ENCODE measurements around the gene ELMOD3. TPM values are rescaled to one million over a fixed set of nuclear protein-coding genes. Genes with fewer than 3 reads are reported as not detected.
"Not testable (repeated sequence)": the region's sequence is repeated elsewhere in the genome, so short reads cannot be mapped to it uniquely, and the experiment has no call there.

ELMOD3 gene
- total and polyA plus RNA-seq, 7 experiments from 2014 or later, result 9.4 to 33.3 (median 21.0) TPM

GRCh38 chr2:85333877-85334276 lies 20.7 kb upstream of the ELMOD3 start:
- ATAC-seq; intact Hi-C loops (cut with micrococcal nuclease); H3K9me3 Mint-ChIP-seq; H3K27ac Mint-ChIP-seq; H3K36me3 ChIP-seq (ENCODE audit: control insufficient read depth in 2 of 3, insufficient read depth in 3 of 3, low read length in 3 of 3); H3K4me3 ChIP-seq (ENCODE audit: low read length); H3K9me3 ChIP-seq (ENCODE audit: control insufficient read depth in 2 of 3, low read length in 3 of 3); H3K27ac ChIP-seq (ENCODE audit: low read depth, low read length); DNase-seq; CTCF ChIA-PET; H3K27me3 ChIP-seq (ENCODE audit: control insufficient read depth in 2 of 2, insufficient read depth in 2 of 2, low read length in 2 of 2); H3K36me3 Mint-ChIP-seq; H3K4me1 ChIP-seq (ENCODE audit: control insufficient read depth in 2 of 2, insufficient read depth in 2 of 2, low read length in 2 of 2); H3K4me3 Mint-ChIP-seq: not testable (repeated sequence)
- Mint-ChIP-seq H3K4me1 (peaks cover 4 to 13% (median 7%) of the 10 kb centered on the region in 7 donors), H3K27me3 (peaks cover 0 to 16% (median 0%) of the 10 kb centered on the region in 5 donors)
- POLR2A ChIA-PET, result interaction anchor here (11.4 kb wide), 1 partner anchor 17 kb away, joined by 211 read pairs; the partner anchor contains the start of genes ELMOD3 and RETSAT

DNA sequence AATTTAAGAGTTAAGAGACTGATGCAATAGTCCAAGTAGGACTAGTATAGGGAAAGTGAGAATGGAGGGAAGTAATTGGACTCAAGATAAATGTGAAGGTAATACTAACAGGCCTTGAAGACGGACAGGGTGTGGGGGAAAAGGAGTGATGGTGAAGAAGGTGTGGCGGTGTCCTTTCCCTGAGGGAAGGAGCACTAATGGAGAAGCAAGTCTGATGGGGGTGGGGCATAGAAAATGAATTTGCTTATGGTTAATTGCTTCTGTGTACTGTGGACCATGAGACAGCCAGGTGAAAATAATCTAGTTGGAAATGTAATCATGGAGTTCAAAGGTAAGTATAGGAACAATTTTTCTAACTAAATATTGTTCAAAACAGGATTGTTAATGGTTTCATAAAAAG lies 19.6 kb upstream of the ELMOD3 start:
- intact Hi-C loops (cut with micrococcal nuclease), result no loop called here
- Mint-ChIP-seq H3K4me1 (peaks cover 0 to 6% (median 0%) of the 10 kb centered on the region in 7 donors), H3K4me3 (peak overlapping the region in 1 of 10 donors; percentile 38), H3K36me3 (peaks cover 0 to 2% (median 0%) of the 10 kb centered on the region in 5 donors), H3K27ac (no peak overlapping the region), H3K9me3 (no peaks in the 10 kb centered on the region), H3K27me3 (peaks cover 0 to 22% (median 0%) of the 10 kb centered on the region in 5 donors)
- Histone ChIP-seq H3K27ac (ENCODE audit: low read depth, low read length) (no peak overlapping the region), H3K36me3 (ENCODE audit: control insufficient read depth in 2 of 3, insufficient read depth in 3 of 3, low read length in 3 of 3) (no peaks in the 10 kb centered on the region), H3K27me3 (ENCODE audit: control insufficient read depth in 2 of 2, insufficient read depth in 2 of 2, low read length in 2 of 2) (no peaks in the 10 kb centered on the region), H3K4me1 (ENCODE audit: control insufficient read depth in 2 of 2, insufficient read depth in 2 of 2, low read length in 2 of 2) (no peaks in the 10 kb centered on the region), H3K4me3 (ENCODE audit: low read length) (no peak overlapping the region), H3K9me3 (ENCODE audit: control insufficient read depth in 2 of 3, low read length in 3 of 3) (no peaks in the 10 kb centered on the region)
- POLR2A ChIA-PET, result no interaction called here
- DNase-seq, result no peak
- ATAC-seq, result no peak
- CTCF ChIA-PET, result no interaction called here

DNA sequence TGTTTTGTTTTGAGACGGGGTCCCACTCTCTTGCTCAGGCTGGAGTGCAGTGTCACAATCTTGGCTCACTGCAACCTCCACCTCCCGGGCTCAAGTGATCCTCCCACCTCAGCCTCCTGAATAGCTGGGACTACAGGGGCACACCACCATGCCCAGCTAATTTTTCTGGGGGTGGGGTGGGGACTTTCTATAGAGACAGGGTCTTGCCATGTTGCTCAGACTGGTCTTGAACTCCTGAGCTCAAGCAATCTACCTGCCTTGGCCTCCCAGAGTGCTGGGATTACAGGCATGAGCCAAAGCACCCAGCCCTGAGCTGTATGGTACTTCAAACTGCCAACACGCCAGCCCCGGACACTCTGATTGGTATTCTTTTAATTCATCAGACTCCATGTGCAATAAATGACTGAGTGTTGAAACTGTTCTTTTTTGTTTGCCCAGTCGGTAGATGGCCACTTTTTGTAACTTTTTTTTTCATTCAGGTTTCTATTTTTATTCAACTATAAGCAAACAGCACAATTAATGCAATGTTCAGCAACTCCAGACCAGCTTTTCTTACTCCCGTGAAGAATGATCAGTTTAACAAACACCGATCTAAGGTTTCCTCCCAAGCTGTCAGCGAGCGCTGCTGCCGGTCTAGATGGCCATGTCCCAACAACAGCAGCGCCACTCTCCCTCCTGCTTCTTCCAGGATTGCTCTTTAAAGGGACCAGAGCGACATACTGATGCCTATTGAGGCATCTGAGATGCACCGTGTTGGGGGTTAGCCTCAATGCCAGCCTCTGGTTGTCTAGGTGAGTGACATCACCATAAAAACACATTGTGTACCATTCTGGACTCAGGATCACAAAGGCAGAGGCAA lies 14.3 kb upstream of the ELMOD3 start:
- no peaks in the 10 kb centered on the region for H3K4me1 ChIP-seq (ENCODE audit: control insufficient read depth in 2 of 2, insufficient read depth in 2 of 2, low read length in 2 of 2)
- no peak overlapping the region for H3K27ac ChIP-seq (ENCODE audit: low read depth, low read length)
- H3K36me3 ChIP-seq (ENCODE audit: control insufficient read depth in 2 of 3, insufficient read depth in 3 of 3, low read length in 3 of 3), result peaks cover 0 to 18% (median 0%) of the 10 kb centered on the region in 3 experiments
- H3K36me3 Mint-ChIP-seq, result peaks cover 4 to 20% (median 8%) of the 10 kb centered on the region in 5 donors
- CTCF ChIA-PET, result no interaction called here
- H3K4me1 Mint-ChIP-seq, result no peaks in the 10 kb centered on the region
- intact Hi-C loops (cut with micrococcal nuclease), result no loop called here
- H3K9me3 ChIP-seq (ENCODE audit: control insufficient read depth in 2 of 3, low read length in 3 of 3), result no peaks in the 10 kb centered on the region
- H3K27me3 ChIP-seq (ENCODE audit: control insufficient read depth in 2 of 2, insufficient read depth in 2 of 2, low read length in 2 of 2), result no peaks in the 10 kb centered on the region
- H3K4me3 Mint-ChIP-seq, result no peak overlapping the region
- peaks cover 0 to 22% (median 0%) of the 10 kb centered on the region in 5 donors for H3K27me3 Mint-ChIP-seq
- H3K27ac Mint-ChIP-seq, result no peak overlapping the region
- no peaks in the 10 kb centered on the region for H3K9me3 Mint-ChIP-seq
- ATAC-seq, result no peak
- DNase-seq, result no peak
- H3K4me3 ChIP-seq (ENCODE audit: low read length), result no peak overlapping the region
- POLR2A ChIA-PET, result interaction anchor here (0.9 to 1.1 kb wide), 2 partner anchors 21 to 33 kb away, joined by 3 read pairs; no protein-coding TSS in a partner anchor

DNA sequence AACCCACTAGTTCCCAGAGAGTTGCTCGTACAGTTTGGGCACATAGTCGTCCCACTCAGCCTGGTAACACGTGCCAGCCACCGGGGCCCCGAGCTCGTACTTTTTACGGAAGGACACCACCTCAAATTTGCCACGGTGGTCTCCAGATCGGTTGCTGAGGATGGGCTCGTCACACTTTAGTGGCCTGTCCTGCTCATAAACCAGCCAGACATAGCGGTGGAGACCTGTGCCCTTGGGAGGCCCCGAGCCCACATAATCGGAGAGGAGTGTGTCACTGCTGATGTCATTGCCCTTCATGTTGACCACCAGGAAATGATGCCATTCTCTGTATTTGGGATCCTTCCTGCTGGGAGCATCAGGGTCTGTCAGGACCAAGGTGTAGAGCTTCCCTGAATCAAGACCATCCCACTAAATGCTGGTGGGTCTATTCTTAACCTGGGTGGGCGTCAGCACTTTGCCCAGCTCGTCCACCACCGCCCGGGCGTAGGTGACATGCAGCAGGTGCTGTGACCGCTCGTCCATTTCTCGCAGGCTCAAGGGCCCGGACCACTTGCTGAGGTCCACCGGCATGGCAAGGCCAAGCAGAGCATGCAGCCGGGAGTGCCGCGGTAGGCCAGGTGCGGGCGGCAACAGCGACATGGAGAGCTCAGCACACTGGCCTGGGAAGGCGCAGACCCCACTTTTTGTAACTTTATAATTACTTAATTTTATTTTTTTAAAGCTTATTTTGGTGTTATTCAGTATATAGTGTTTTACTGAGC lies 13.1 kb upstream of the ELMOD3 start:
- ChIA-PET CTCF (no interaction called here), POLR2A (interaction anchor here (1.0 to 2.6 kb wide), 4 partner anchors 12 to 29 kb away, joined by 3 to 8 read pairs (median 4); partner anchors contain the start of genes ELMOD3, RETSAT and TGOLN2)
- intact Hi-C loops (cut with micrococcal nuclease), result no loop called here

GRCh38 chr2:85342156-85342555 lies 12.4 kb upstream of the ELMOD3 start:
- H3K4me3 ChIP-seq (ENCODE audit: low read length), result no peak overlapping the region
- Mint-ChIP-seq H3K9me3 (no peaks in the 10 kb centered on the region), H3K4me1 (no peaks in the 10 kb centered on the region), H3K27me3 (peaks cover 0 to 17% (median 0%) of the 10 kb centered on the region in 5 donors), H3K4me3 (no peak overlapping the region), H3K36me3 (peaks cover 4 to 31% (median 8%) of the 10 kb centered on the region in 5 donors), H3K27ac (peak overlapping the region in 1 of 9 donors; percentile 67)
- POLR2A ChIA-PET, result interaction anchor here (1.0 to 2.6 kb wide), 4 partner anchors 11 to 28 kb away, joined by 3 to 8 read pairs (median 4); partner anchors contain the start of genes ELMOD3, RETSAT and TGOLN2
- no peak overlapping the region for H3K27ac ChIP-seq (ENCODE audit: low read depth, low read length)
- intact Hi-C loops (cut with micrococcal nuclease), result no loop called here
- ATAC-seq (no peak), DNase-seq (no peak)
- H3K36me3 ChIP-seq (ENCODE audit: control insufficient read depth in 2 of 3, insufficient read depth in 3 of 3, low read length in 3 of 3), result peaks cover 0 to 36% (median 0%) of the 10 kb centered on the region in 3 experiments
- CTCF ChIA-PET, result no interaction called here
- H3K4me1 ChIP-seq (ENCODE audit: control insufficient read depth in 2 of 2, insufficient read depth in 2 of 2, low read length in 2 of 2), result no peaks in the 10 kb centered on the region
- H3K9me3 ChIP-seq (ENCODE audit: control insufficient read depth in 2 of 3, low read length in 3 of 3), result no peaks in the 10 kb centered on the region
- no peaks in the 10 kb centered on the region for H3K27me3 ChIP-seq (ENCODE audit: control insufficient read depth in 2 of 2, insufficient read depth in 2 of 2, low read length in 2 of 2)

More for the DNA sequence above, 13.1 kb upstream of the ELMOD3 start:
- H3K36me3 Mint-ChIP-seq, result peaks cover 4 to 25% (median 8%) of the 10 kb centered on the region in 5 donors
- no peak overlapping the region for H3K4me3 Mint-ChIP-seq
- no peak overlapping the region for H3K27ac Mint-ChIP-seq
- H3K9me3 ChIP-seq (ENCODE audit: control insufficient read depth in 2 of 3, low read length in 3 of 3), result no peaks in the 10 kb centered on the region
- ATAC-seq, result no peak
- H3K4me1 Mint-ChIP-seq, result no peaks in the 10 kb centered on the region
- no peak overlapping the region for H3K27ac ChIP-seq (ENCODE audit: low read depth, low read length)
- DNase-seq, result no peak
- H3K27me3 ChIP-seq (ENCODE audit: control insufficient read depth in 2 of 2, insufficient read depth in 2 of 2, low read length in 2 of 2), result no peaks in the 10 kb centered on the region
- no peak overlapping the region for H3K4me3 ChIP-seq (ENCODE audit: low read length)
- peaks cover 0 to 19% (median 0%) of the 10 kb centered on the region in 5 donors for H3K27me3 Mint-ChIP-seq
- peaks cover 0 to 29% (median 0%) of the 10 kb centered on the region in 3 experiments for H3K36me3 ChIP-seq (ENCODE audit: control insufficient read depth in 2 of 3, insufficient read depth in 3 of 3, low read length in 3 of 3)
- H3K4me1 ChIP-seq (ENCODE audit: control insufficient read depth in 2 of 2, insufficient read depth in 2 of 2, low read length in 2 of 2), result no peaks in the 10 kb centered on the region
- no peaks in the 10 kb centered on the region for H3K9me3 Mint-ChIP-seq

DNA sequence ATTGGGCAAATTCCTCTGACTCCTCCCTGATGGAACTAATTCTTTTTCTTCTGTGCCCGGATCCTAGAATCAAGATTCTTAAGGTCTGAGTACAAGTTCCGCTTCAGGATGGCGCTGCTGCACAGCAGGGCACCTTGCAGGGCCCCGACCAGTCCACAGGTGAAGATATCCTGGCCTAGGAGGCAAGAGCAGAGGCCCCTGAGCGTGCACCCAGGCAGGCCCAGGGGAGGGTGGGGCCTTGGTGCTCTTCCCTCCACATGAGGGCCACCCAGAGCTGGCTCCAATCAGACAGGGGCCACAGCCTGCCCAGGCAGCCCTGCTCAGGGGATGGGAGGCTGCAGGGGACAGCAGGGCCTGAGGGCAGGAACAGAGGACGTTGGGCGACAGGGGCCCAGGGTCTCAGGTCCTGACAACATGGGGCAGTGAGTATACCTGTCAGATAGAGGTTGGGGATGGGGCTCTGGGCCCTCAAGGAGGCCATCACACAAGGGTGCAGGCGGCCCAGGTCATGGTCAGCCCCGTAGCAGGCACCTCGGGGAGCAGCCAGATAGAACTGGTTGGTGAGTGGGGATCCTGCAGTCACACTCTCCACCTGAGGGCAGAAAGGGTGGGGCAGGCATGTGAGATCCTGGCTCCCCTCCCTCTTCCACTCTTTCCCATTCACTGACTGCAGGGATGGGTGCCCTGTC lies 11.2 kb upstream of the ELMOD3 start:
- H3K9me3 ChIP-seq (ENCODE audit: control insufficient read depth in 2 of 3, low read length in 3 of 3); H3K27ac ChIP-seq (ENCODE audit: low read depth, low read length); H3K9me3 Mint-ChIP-seq; CTCF ChIA-PET; H3K4me1 Mint-ChIP-seq; intact Hi-C loops (cut with micrococcal nuclease); H3K27me3 ChIP-seq (ENCODE audit: control insufficient read depth in 2 of 2, insufficient read depth in 2 of 2, low read length in 2 of 2); H3K4me3 Mint-ChIP-seq; H3K27ac Mint-ChIP-seq; H3K4me1 ChIP-seq (ENCODE audit: control insufficient read depth in 2 of 2, insufficient read depth in 2 of 2, low read length in 2 of 2); DNase-seq; H3K4me3 ChIP-seq (ENCODE audit: low read length): not testable (repeated sequence)
- H3K36me3 Mint-ChIP-seq, result peaks cover 8 to 39% (median 15%) of the 10 kb centered on the region in 5 donors
- peaks cover 0 to 10% (median 0%) of the 10 kb centered on the region in 5 donors for H3K27me3 Mint-ChIP-seq
- POLR2A ChIA-PET, result interaction anchor here (2.6 to 14.5 kb wide), 2 partner anchors 10 to 15 kb away, joined by 8 to 211 read pairs; partner anchors contain the start of genes ELMOD3, RETSAT and TGOLN2
- peaks cover 0 to 44% (median 0%) of the 10 kb centered on the region in 3 experiments for H3K36me3 ChIP-seq (ENCODE audit: control insufficient read depth in 2 of 3, insufficient read depth in 3 of 3, low read length in 3 of 3)
- ATAC-seq, result peak; percentile 21

Data from naive thymus-derived CD4-positive, alpha-beta T cell (primary cell).